CD4-positive, alpha-beta T cell treated with Interleukin-17A for 4 hours (primary cell): Measurements from ENCODE around the gene STEEP1.
"Not testable (repeated sequence)": the region's sequence is repeated elsewhere in the genome, so short reads cannot be mapped to it uniquely, and the experiment has no call there.

Experiments
- DNase-seq: peaks from one replicate; pipeline ENCODE4 v3.0.0-alpha.2; 2020; ENCODE audit warnings: mixed read lengths

Gene STEEP1

DNA sequence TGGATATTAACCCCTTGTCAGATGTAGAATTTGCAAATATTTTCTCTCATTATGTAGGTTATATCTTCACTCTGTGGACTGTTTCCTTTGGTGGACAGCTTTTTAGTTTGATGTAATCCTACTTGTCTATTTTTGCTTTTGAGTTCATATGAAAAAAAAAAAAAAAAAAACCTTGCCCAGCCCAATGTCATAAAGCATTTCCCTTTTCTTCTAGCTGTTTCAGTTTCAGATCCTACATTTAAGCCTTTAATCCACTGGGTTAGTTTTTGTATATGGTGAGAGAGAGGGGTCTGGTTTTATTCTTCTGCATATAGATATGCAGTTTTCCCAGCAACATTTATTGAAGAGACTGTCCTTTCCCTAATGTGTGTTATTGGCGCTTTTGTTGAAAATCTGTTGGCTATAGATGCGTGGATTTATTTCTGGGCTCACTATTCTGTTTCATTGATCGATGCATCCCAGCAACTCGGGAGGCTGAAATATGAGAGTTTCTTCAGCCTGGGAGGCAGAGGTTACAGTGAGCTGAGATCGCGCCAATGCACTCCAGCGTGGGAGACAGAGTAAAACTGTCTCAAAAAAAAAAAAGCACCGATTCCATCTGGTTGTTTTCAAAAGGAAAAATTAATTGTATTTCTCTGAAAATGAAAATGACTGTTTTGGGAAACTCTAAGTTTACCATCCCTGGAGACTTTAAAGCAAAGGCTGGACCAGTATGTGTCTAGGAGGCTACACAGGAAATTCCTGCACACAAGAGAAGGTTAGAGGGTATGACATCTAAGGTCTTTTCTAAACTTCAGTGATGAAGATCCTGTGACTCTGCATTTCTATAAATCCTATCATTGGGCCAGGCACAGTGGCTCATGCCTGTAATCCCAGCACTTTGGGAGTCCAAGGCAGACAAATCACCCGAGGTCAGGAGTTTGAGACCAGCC lies 35.6 kb downstream of the STEEP1 start:
- DNase-seq: no peak

DNA sequence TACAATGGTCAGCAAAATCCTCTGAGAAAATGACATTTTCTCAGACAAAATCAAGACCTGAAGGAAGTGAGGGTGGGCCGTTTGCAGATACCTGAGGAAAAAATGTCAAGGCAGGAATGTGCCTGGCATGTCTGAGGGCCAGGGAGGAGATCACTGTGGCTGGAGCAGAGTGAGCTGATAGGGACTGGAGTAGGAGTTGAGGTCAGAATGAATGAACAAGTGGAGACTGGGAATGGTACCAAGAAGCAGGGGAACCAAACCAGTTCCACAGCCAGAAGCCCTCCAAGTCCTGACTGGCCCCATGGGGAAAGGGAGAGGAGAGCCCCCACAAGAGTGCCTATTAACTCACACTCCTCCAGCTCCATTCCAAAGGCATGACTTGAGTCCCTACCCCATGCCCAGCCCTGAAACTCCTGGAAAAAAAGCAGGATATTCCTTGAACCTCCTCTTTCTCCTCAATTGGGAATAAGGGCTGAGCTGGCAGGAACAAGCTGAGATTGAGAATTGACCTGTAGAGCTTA lies 41.5 kb downstream of the STEEP1 start:
- no peak for DNase-seq

GRCh38 chrX:119521246-119521645 lies 44.0 kb downstream of the STEEP1 start:
- DNase-seq: no peak

DNA sequence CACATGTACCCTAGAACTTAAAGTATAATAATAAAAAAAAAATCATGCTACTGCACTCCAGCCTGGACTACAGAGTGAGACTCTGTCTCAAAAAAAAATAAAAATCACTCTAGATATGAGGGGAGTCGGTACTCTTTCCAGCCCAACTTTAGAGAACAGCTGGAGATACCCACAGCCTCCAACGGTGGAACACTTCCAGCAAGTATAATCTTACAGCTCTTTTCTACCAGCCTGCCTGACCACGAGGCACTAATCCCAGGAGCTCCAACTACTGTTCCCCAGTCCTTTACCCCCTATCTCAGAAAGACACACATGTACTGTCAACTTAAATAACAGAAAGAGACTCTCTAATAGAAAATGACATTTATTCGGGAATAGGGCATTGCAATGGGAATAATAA lies 46.8 kb downstream of the STEEP1 start:
- no peak for DNase-seq

DNA sequence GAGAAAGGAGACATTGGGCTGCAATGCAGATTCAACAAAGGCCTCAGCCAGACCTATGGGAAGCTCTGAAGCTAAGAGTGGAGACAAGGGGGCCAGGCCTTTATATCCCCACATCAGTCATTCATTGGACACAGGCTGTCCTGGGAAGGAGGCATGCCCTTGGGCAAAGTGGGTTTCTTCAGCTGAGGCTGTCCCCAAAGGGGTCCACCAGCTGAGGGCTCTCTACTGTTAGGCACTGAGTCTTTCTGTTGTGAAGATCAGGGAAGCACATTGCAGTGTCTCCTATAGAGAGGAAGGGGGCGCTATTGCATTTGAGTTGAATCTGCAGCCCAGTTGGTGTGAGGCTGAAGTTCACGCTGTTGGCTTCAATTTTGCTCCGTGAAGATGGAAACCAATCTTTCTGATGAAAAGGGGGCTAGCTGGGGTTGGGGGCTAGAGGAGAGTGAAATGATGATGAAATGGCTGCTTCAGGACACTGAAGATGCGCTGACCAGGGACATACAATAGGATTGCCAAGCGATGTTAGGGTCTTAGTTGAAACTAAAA lies 49.0 kb downstream of the STEEP1 start:
- peak; percentile 52 for DNase-seq

- peak; percentile 25 for DNase-seq
Measured at GRCh38 chrX:119512146-119512800, 52.9 kb downstream of the STEEP1 start.

- no peak for DNase-seq
Measured at GRCh38 chrX:119507206-119507605, 58.0 kb downstream of the STEEP1 start.

DNA sequence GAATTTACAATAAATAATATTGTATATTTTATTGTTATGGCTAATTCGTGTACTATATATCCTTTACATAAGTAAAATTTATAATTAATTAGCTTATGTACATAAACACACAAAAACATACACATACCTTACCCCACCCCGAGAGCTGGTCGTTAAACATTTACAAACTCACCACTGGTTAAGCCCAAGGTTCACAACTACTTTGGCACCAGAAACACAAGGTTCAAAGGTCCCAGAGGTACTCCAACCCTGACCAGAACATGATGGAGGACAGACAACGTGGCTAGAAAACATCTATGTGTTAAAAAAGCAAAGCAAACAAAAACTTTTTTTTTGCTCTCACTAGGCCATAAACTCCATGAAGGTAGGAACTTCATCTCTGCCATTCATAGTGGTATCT lies 59.3 kb downstream of the STEEP1 start:
- DNase-seq: no peak

GRCh38 chrX:119505145-119505544 lies 60.1 kb downstream of the STEEP1 start:
- DNase-seq: not testable (repeated sequence)

- DNase-seq: no peak
Measured at GRCh38 chrX:119503484-119503861, 61.7 kb downstream of the STEEP1 start.

DNA sequence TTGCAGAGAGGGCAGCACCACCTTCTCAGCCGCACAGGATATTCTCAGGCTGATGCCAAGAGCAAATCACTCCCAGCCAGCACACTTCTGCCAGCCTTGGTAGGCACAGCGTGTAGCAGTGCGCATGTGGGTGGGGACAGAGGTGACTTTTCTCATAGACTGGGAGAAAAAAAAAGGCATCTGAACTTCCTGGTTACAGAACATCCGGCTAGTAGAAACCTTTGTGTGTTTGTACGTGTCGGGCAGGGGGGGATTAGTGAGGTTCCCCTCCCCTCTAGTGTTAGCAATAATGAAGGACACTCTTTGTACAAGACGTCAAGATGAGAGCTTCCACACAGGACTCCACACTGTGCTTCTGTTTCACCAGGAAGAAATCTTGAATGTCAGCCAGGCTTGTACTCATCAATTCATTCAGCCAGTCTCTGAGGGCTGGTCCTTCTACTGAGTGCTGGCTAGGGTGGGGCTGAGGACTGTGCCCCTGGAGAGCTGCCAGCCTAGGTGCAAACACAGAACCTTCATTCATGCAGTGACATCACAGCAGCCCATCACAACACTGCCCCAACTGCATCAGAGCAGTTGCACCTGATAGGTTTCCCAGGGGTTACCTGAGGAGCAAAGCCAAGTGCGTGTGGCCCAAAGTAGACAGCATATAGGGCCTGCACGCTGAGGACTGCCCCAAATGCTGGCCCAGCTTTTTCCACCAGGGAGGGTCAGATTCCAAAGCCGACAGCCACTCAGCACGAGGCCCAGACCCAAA lies 62.3 kb downstream of the STEEP1 start:
- peak; percentile 57 for DNase-seq

- no peak for DNase-seq
Measured at GRCh38 chrX:119501511-119502148, 63.6 kb downstream of the STEEP1 start.

DNA sequence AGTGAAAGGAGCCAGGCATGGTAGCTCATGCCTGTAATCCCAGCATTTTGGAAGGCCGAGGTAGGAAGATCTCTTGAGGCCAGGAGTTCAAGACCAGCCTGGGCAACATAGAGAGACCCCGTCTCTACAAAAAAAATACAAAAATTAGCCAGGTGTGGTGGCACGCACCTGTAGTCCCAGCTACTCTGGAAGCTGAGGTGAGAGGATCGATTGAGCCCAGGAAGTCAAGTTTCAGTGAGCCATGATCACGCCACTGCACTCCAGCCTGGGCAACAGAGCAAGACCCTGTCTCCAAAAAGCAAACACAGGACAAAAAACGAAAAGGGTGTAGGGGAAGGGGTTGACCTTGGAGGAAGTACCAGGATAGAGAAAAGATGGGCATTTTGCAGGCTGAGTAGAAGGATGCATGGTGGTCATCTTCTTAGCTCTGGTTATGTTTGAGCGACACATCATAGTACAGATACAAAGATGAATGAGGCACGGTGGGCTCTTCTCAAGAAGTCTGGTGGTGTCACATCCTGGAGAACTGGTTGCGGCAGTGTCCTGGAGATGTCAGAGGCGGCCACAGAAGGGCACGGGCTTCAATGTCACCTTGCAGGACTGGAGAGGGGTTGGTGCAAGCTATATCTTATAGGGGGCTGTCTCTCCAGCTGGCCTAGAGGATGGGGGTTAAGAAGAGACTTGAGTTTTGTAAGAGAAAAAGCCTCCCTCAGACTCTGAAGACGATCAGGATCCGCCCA lies 65.0 kb downstream of the STEEP1 start:
- no peak for DNase-seq

DNA sequence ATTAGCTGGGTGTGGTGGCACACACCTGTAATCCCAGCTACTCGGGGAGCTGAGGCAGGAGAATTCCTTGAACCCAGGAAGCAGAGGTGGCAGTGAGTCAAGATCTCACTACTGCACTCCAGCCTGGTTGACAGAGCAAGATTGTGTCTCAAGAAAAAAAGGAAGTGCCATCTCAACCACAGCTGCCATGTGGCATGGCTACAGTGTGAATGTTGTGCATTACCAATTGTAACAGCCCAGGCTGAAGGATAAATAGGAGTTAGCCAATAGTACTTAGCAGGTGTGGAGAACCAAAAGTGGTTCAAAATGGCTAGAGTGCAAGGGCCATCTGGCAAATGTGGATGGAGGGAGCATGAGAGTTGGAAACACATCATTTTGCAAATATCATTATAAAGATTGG lies 68.0 kb downstream of the STEEP1 start:
- no peak for DNase-seq

- peak; percentile 29 for DNase-seq
Measured at GRCh38 chrX:119495734-119496726, 69.2 kb downstream of the STEEP1 start.

- DNase-seq: not testable (repeated sequence)
Measured at GRCh38 chrX:119493851-119494495, 71.2 kb downstream of the STEEP1 start.

- no peak for DNase-seq
Measured at GRCh38 chrX:119492463-119492862, 72.7 kb downstream of the STEEP1 start.

DNA sequence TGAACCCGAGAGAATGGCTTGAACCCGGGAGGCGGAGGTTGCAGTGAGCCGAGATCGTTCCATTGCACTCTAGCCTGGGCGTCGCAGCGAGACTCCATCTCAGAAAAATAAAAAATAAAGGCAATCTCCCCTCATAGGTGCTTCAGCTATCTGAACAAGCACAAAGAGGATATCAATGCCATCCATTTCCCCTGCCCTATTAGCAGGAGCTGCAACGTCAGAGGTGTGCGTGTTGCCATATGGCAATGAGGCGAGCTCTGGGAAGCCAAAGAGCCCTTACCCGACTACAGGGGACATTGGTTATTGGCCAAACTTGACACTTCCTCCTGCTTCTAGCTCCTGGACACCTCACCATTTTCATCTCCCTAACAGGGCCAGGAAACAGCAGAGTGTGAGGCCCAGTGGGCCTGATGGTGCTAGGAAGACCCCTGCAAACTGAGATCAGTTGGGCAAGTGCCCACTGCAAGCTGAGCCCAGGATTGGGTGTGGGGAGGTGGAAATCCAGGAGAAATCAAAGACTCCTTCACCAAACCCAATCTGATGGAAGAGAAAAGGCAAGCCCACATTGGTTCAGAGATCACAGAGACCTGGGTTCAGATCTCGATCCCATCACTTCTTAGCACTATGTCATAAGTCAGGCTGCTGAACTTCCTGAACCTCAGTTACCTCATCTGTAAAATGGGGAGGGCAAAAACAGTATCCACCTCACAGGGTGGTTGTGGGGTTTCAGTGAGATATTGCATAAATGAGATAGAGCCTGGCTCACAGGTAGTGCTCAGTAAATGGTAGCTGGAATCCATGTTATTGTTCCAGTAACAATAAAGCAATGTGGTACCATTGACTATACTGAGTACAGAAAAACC lies 75.8 kb downstream of the STEEP1 start:
- no peak for DNase-seq

DNA sequence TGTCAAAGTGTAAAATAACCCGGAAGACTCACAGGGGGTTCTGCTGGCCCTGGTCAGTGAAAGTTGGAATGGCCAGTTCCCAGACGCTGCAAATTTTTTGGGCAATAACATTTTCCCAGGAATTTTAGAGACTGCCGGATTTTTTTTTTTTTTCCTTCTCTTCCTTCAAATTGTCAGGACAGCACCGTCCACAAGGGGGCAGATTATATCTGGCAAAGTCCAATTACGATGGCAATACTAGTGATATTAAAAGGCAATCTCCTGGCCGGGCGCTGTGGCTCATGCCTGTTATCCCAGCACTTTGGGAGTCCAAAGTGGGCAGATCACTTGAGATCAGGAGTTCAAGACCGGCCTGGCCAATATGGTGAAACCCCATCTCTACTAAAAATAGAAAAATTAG lies 76.5 kb downstream of the STEEP1 start:
- DNase-seq: peak; percentile 58
